ENCODE data around the gene CHCHD2.

The CHCHD2 gene

DNA sequence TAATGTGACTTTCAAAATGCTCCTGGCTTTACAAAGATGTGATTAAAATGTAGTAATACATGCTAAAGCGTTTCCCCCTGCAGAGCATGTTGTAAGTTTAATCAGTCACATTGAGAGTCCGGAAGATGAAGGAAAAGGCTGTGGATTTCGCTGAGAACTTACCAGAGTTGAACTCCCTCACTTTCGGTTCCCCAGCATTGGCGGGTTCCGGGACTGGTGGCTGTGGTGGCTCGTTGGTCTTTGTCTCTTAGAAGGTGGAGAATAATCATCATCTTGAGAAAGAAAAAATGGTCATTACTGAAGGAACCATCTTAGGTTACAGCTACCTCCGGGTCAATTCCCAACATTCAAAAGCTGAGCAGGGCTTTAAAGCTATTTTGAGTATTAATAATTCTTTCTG, 19.6 kb upstream of the CHCHD2 start:
- Histone ChIP-seq H3K36me3 (ENCODE audit: insufficient read depth, low read length) (no peaks in the 10 kb centered on the region), H3K9ac (ENCODE audit: low read depth, low read length) (no peak overlapping the region), H3K27me3 (ENCODE audit: insufficient read depth, low read length, poor library complexity) (no peaks in the 10 kb centered on the region), H3K9me3 (ENCODE audit: insufficient read depth, low read length, severe bottlenecking) (no peaks in the 10 kb centered on the region), H3K4me2 (ENCODE audit: insufficient read depth, low read length) (no peak overlapping the region), H4K20me1 (ENCODE audit: insufficient read depth, low read length) (no peaks in the 10 kb centered on the region), H3K4me1 (ENCODE audit: insufficient read depth, low read length) (no peaks in the 10 kb centered on the region), H3K79me2 (ENCODE audit: insufficient read depth, low read length) (no peaks in the 10 kb centered on the region), H3K4me3 (ENCODE audit: low read depth in 1 of 2, low read length in 2 of 2) (no peak overlapping the region), H2AFZ (ENCODE audit: low read depth, low read length) (no peak overlapping the region), H3K27ac (ENCODE audit: low read length) (no peak overlapping the region)
- ATAC-seq (ENCODE audit: insufficient read depth, low read depth), result no peak
- no peak for DNase-seq
- no peak for TF ChIP-seq EZH2 (IDR thresholded peaks at IDR 0.05; ENCODE audit: borderline replicate concordance, low read depth, low read length, severe bottlenecking)
- TF ChIP-seq, protein P1, sequence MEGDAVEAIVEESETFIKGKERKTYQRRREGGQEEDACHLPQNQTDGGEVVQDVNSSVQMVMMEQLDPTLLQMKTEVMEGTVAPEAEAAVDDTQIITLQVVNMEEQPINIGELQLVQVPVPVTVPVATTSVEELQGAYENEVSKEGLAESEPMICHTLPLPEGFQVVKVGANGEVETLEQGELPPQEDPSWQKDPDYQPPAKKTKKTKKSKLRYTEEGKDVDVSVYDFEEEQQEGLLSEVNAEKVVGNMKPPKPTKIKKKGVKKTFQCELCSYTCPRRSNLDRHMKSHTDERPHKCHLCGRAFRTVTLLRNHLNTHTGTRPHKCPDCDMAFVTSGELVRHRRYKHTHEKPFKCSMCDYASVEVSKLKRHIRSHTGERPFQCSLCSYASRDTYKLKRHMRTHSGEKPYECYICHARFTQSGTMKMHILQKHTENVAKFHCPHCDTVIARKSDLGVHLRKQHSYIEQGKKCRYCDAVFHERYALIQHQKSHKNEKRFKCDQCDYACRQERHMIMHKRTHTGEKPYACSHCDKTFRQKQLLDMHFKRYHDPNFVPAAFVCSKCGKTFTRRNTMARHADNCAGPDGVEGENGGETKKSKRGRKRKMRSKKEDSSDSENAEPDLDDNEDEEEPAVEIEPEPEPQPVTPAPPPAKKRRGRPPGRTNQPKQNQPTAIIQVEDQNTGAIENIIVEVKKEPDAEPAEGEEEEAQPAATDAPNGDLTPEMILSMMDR (IDR thresholded peaks at IDR 0.05; ENCODE audit: borderline replicate concordance, extremely low read depth, low read length, poor library complexity, severe bottlenecking), result no peak

GRCh38 chr7:56124981-56125380, 18.7 kb upstream of the CHCHD2 start:
- ATAC-seq (ENCODE audit: insufficient read depth, low read depth), result no peak
- Histone ChIP-seq H2AFZ (ENCODE audit: low read depth, low read length) (no peak overlapping the region), H3K27me3 (ENCODE audit: insufficient read depth, low read length, poor library complexity) (no peaks in the 10 kb centered on the region), H3K4me2 (ENCODE audit: insufficient read depth, low read length) (no peak overlapping the region), H4K20me1 (ENCODE audit: insufficient read depth, low read length) (no peaks in the 10 kb centered on the region), H3K4me3 (ENCODE audit: low read depth in 1 of 2, low read length in 2 of 2) (no peak overlapping the region), H3K4me1 (ENCODE audit: insufficient read depth, low read length) (no peaks in the 10 kb centered on the region), H3K9me3 (ENCODE audit: insufficient read depth, low read length, severe bottlenecking) (no peaks in the 10 kb centered on the region), H3K36me3 (ENCODE audit: insufficient read depth, low read length) (no peaks in the 10 kb centered on the region), H3K9ac (ENCODE audit: low read depth, low read length) (no peak overlapping the region), H3K27ac (ENCODE audit: low read length) (no peak overlapping the region), H3K79me2 (ENCODE audit: insufficient read depth, low read length) (no peaks in the 10 kb centered on the region)
- no peak for TF ChIP-seq EZH2 (IDR thresholded peaks at IDR 0.05; ENCODE audit: borderline replicate concordance, low read depth, low read length, severe bottlenecking)
- TF ChIP-seq, protein P1 (IDR thresholded peaks at IDR 0.05; ENCODE audit: borderline replicate concordance, extremely low read depth, low read length, poor library complexity, severe bottlenecking), result no peak
- no peak for DNase-seq

DNA sequence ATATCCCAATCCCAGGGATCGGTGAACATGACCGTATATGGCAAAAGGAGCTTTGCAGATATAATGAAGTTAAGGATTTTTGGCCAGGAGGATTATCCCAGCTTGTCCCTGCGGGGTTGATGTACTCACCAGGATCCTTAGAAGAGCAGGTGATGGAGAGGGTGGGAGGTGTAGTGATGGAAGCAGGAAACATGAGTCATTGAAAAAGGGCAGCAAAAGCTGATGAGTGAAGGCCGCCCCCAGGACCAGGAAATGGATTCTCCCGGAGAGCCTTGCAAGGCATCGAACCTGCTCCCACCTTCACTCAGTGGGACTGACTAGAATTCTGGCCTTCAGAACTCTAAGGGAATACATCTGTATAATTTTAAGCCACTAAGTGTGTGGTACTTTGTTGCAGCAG, 15.2 kb upstream of the CHCHD2 start:
- Histone ChIP-seq H3K79me2 (ENCODE audit: insufficient read depth, low read length) (no peaks in the 10 kb centered on the region), H3K4me3 (ENCODE audit: low read depth in 1 of 2, low read length in 2 of 2) (no peak overlapping the region), H3K27ac (ENCODE audit: low read length) (no peak overlapping the region), H3K9me3 (ENCODE audit: insufficient read depth, low read length, severe bottlenecking) (no peaks in the 10 kb centered on the region), H3K9ac (ENCODE audit: low read depth, low read length) (no peak overlapping the region), H2AFZ (ENCODE audit: low read depth, low read length) (no peak overlapping the region), H3K4me1 (ENCODE audit: insufficient read depth, low read length) (no peaks in the 10 kb centered on the region), H3K36me3 (ENCODE audit: insufficient read depth, low read length) (no peaks in the 10 kb centered on the region), H3K4me2 (ENCODE audit: insufficient read depth, low read length) (no peak overlapping the region), H3K27me3 (ENCODE audit: insufficient read depth, low read length, poor library complexity) (no peaks in the 10 kb centered on the region), H4K20me1 (ENCODE audit: insufficient read depth, low read length) (no peaks in the 10 kb centered on the region)
- no peak for DNase-seq
- no peak for TF ChIP-seq EZH2 (IDR thresholded peaks at IDR 0.05; ENCODE audit: borderline replicate concordance, low read depth, low read length, severe bottlenecking)
- TF ChIP-seq, protein P1 (IDR thresholded peaks at IDR 0.05; ENCODE audit: borderline replicate concordance, extremely low read depth, low read length, poor library complexity, severe bottlenecking), result no peak
- ATAC-seq (ENCODE audit: insufficient read depth, low read depth), result no peak

All from DND-41 (cell line).